HG02852 (cell line): ENCODE data around the gene JOSD2.

Experiments
- ATAC-seq: cut with Tn5 transposase; IDR thresholded peaks from one replicate; pipeline ENCODE4 v1.9.1; 2021; ENCODE audit warnings: mild to moderate bottlenecking, moderate library complexity; ENCODE audit not compliant: unreplicated experiment

Gene JOSD2

GRCh38 chr19:50514346-50515167 lies 3.6 kb upstream of the JOSD2 start:
- no peak for ATAC-seq

- ATAC-seq, result no peak
Observed at GRCh38 chr19:50513746-50514345, 2.9 kb upstream of the JOSD2 start, which contains the start of gene ASPDH. TSS of gene ASPDH (minus strand) at chr19:50513913. CDS start at chr19:50513823, 90 bp downstream.

- ATAC-seq, result no peak
Observed at GRCh38 chr19:50512999-50513745, 2.2 kb upstream of the JOSD2 start.

GRCh38 chr19:50512112-50512998 lies 1.4 kb upstream of the JOSD2 start:
- no peak for ATAC-seq

- no peak for ATAC-seq
Observed at GRCh38 chr19:50510700-50511068, 307 bp downstream of the JOSD2 start.

GRCh38 chr19:50510121-50510670 lies 795 bp downstream of the JOSD2 start:
- ATAC-seq, result no peak

GRCh38 chr19:50509366-50509765 lies 1.6 kb downstream of the JOSD2 start:
- no peak for ATAC-seq

- no peak for ATAC-seq
Observed at GRCh38 chr19:50508843-50509190, 2.2 kb downstream of the JOSD2 start.

GRCh38 chr19:50507376-50507775 lies 3.6 kb downstream of the JOSD2 start:
- no peak for ATAC-seq

- ATAC-seq, result no peak
Observed at GRCh38 chr19:50506700-50507099, 4.3 kb downstream of the JOSD2 start.

- ATAC-seq, result no peak
Observed at GRCh38 chr19:50505856-50506611, 5.0 kb downstream of the JOSD2 start.

- no peak for ATAC-seq
Observed at GRCh38 chr19:50501568-50502475, 9.2 kb downstream of the JOSD2 start.

GRCh38 chr19:50501186-50501567 lies 9.8 kb downstream of the JOSD2 start:
- ATAC-seq, result no peak

GRCh38 chr19:50500753-50501151 lies 10.2 kb downstream of the JOSD2 start:
- no peak for ATAC-seq

GRCh38 chr19:50500060-50500752 lies 10.8 kb downstream of the JOSD2 start:
- no peak for ATAC-seq

GRCh38 chr19:50498219-50499056 lies 12.6 kb downstream of the JOSD2 start:
- ATAC-seq, result no peak

- ATAC-seq, result no peak
Observed at GRCh38 chr19:50497022-50497405, 14.0 kb downstream of the JOSD2 start.
